RWPE2 (cell line): ENCODE results near the gene KLHL6.
"Not testable (repeated sequence)": the region's sequence is repeated elsewhere in the genome, so short reads cannot be mapped to it uniquely, and the experiment has no call there.

Experiments
- ATAC-seq: fragments of 200-7000 bp; cut with Tn5 transposase; 3 replicates; pipeline ENCODE4 v1.9.1; 2021; ENCODE audit warnings: low read depth
- DNase-seq: peaks from one replicate; pipeline ENCODE4 v3.0.0-alpha.2; 2020; ENCODE audit warnings: low spot score
- H3K27ac ChIP-seq: fragments of 450-650 bp; 2 replicates; pipeline ENCODE4 v1.5.1; 2017; ENCODE audit warnings: mild to moderate bottlenecking; ENCODE audit not compliant: poor library complexity, severe bottlenecking
- H3K27me3 ChIP-seq: fragments of 250-450 bp; sonication (Bioruptor Pico); 2 replicates; pipeline ENCODE4 v1.5.1; 2021; ENCODE audit warnings: mild to moderate bottlenecking, moderate library complexity; ENCODE audit not compliant: insufficient read depth, poor library complexity, severe bottlenecking
- H3K36me3 ChIP-seq: fragments of 250-450 bp; sonication (Bioruptor Pico); 2 replicates; pipeline ENCODE4 v1.5.1; 2020; ENCODE audit warnings: low read depth, mild to moderate bottlenecking, moderate library complexity
- H3K4me1 ChIP-seq: fragments of 250-450 bp; sonication (Bioruptor Pico); 2 replicates; pipeline ENCODE4 v1.5.1; 2021; ENCODE audit warnings: mild to moderate bottlenecking, moderate library complexity; ENCODE audit not compliant: insufficient read depth, poor library complexity, severe bottlenecking
- H3K4me3 ChIP-seq: fragments of 250-450 bp; sonication (Bioruptor Pico); 2 replicates; pipeline ENCODE4 v1.5.1; 2021; ENCODE audit warnings: mild to moderate bottlenecking, moderate library complexity; ENCODE audit not compliant: severe bottlenecking
- H3K9me3 ChIP-seq: fragments of 250-450 bp; sonication (Bioruptor Pico); 2 replicates; pipeline ENCODE4 v1.5.1; 2021; ENCODE audit warnings: mild to moderate bottlenecking, moderate library complexity; ENCODE audit not compliant: severe bottlenecking
- CTCF ChIP-seq: fragments of 450-650 bp; IDR thresholded peaks from one replicate; pipeline ENCODE4 v1.5.1; 2017; ENCODE audit warnings: mild to moderate bottlenecking, moderate library complexity; ENCODE audit not compliant: poor library complexity, severe bottlenecking

KLHL6 gene

GRCh38 chr3:183578179-183578578 is 22.7 kb upstream of the KLHL6 start:
- DNase-seq (no peak), ATAC-seq (no peak)
- no peak overlapping the region for H3K27ac ChIP-seq
- no peak overlapping the region for H3K4me3 ChIP-seq
- H3K4me1 ChIP-seq, result no peaks in the 10 kb centered on the region
- no peaks in the 10 kb centered on the region for H3K9me3 ChIP-seq
- no peak for TF ChIP-seq CTCF
- no peaks in the 10 kb centered on the region for H3K36me3 ChIP-seq
- H3K27me3 ChIP-seq, result no peaks in the 10 kb centered on the region

- Histone ChIP-seq H3K36me3 (no peaks in the 10 kb centered on the region), H3K4me3 (no peak overlapping the region), H3K9me3 (no peaks in the 10 kb centered on the region), H3K4me1 (no peaks in the 10 kb centered on the region), H3K27ac (no peak overlapping the region), H3K27me3 (no peaks in the 10 kb centered on the region)
- no peak for TF ChIP-seq CTCF
- no peak for ATAC-seq
- no peak for DNase-seq
These were observed 21.8 kb upstream of the KLHL6 start for GRCh38 chr3:183577346-183577745.

GRCh38 chr3:183576487-183577107 is 21.1 kb upstream of the KLHL6 start:
- H3K27me3 ChIP-seq, result no peaks in the 10 kb centered on the region
- no peaks in the 10 kb centered on the region for H3K4me1 ChIP-seq
- no peak for ATAC-seq
- H3K4me3 ChIP-seq, result no peak overlapping the region
- no peak for DNase-seq
- no peak for TF ChIP-seq CTCF
- no peaks in the 10 kb centered on the region for H3K36me3 ChIP-seq
- no peaks in the 10 kb centered on the region for H3K9me3 ChIP-seq
- H3K27ac ChIP-seq, result no peak overlapping the region

- no peaks in the 10 kb centered on the region for H3K9me3 ChIP-seq
- no peaks in the 10 kb centered on the region for H3K27me3 ChIP-seq
- ATAC-seq (no peak), DNase-seq (no peak)
- H3K36me3 ChIP-seq, result no peaks in the 10 kb centered on the region
- H3K27ac ChIP-seq, result no peak overlapping the region
- no peak overlapping the region for H3K4me3 ChIP-seq
- H3K4me1 ChIP-seq, result no peaks in the 10 kb centered on the region
- no peak for TF ChIP-seq CTCF
These were observed 17.4 kb upstream of the KLHL6 start for GRCh38 chr3:183572935-183573334.

GRCh38 chr3:183570191-183570590 is 14.7 kb upstream of the KLHL6 start:
- H3K9me3 ChIP-seq, DNase-seq, ATAC-seq, H3K27me3 ChIP-seq, H3K4me1 ChIP-seq, H3K36me3 ChIP-seq, H3K27ac ChIP-seq, H3K4me3 ChIP-seq: not testable (repeated sequence)
